A549 (cell line): Measurements from ENCODE around the gene ABCG8.

Source experiments
- CTCF ChIP-seq: fragments of >200 bp; sonication (Bioruptor Twin); formaldehyde crosslinking; IDR thresholded peaks from 3 replicates; pipeline ENCODE4 v1.5.1; 2016
- EP300 ChIP-seq, 2 experiments: fragments of >200 bp; sonication (Bioruptor Twin); formaldehyde crosslinking; IDR thresholded peaks; 2 replicates in 1 of 2; 3 replicates in 1 of 2; pipeline ENCODE4 v1.6.1; 2016 to 2017
- HMGXB4 ChIP-seq: fragments of 250-450 bp; sonication (Bioruptor Pico); IDR thresholded peaks from 2 replicates; pipeline ENCODE4 v1.5.0; 2021; ENCODE audit warnings: mild to moderate bottlenecking, moderate library complexity, borderline replicate concordance
- HOXA7 ChIP-seq: fragments of 250-450 bp; sonication (Bioruptor Pico); IDR thresholded peaks from 2 replicates; pipeline ENCODE4 v1.5.0; 2020; ENCODE audit warnings: mild to moderate bottlenecking, moderate library complexity
- JUNB ChIP-seq: fragments of >200 bp; sonication (Bioruptor Twin); formaldehyde crosslinking; IDR thresholded peaks from 2 replicates; pipeline ENCODE4 v1.6.1; 2016
- KDM1A ChIP-seq: fragments of 200-600 bp; sonication (generic); IDR thresholded peaks from 2 replicates; pipeline ENCODE4 v1.6.1; 2016; ENCODE audit warnings: low read depth, mild to moderate bottlenecking
- MAFK ChIP-seq: fragments of 450-650 bp; IDR thresholded peaks from 2 replicates; pipeline ENCODE4 v1.6.1; 2014; ENCODE audit not compliant: partially characterized antibody
- POLR2A ChIP-seq: IDR thresholded peaks from 2 replicates; pipeline ENCODE4 v1.6.1; 2012; ENCODE audit warnings: mild to moderate bottlenecking, low read length
- RAD21 ChIP-seq, 2 experiments: fragments of >200 bp in 1 of 2; sonication (Bioruptor Twin) in 1 of 2; formaldehyde crosslinking in 1 of 2; IDR thresholded peaks in 1 of 2; conservative IDR thresholded peaks in 1 of 2; 2 replicates in 1 of 2; 3 replicates in 1 of 2; pipeline ENCODE4 v1.6.1; 2012 to 2018; ENCODE audit warnings: inconsistent platforms in 1 of 2
- RCOR1 ChIP-seq: fragments of 150-350 bp; IDR thresholded peaks from 2 replicates; pipeline ENCODE4 v1.6.1; 2014; ENCODE audit warnings: antibody characterized with exemption, low read length, low read depth
- REST ChIP-seq: fragments of 200-600 bp; sonication (generic); IDR thresholded peaks from 2 replicates; pipeline ENCODE4 v1.6.1; 2016; ENCODE audit warnings: antibody characterized with exemption, mild to moderate bottlenecking, moderate library complexity
- USF2 ChIP-seq: fragments of 450-650 bp; IDR thresholded peaks from 2 replicates; pipeline ENCODE4 v1.6.1; 2014; ENCODE audit warnings: antibody characterized with exemption
- ZC3H11A ChIP-seq: fragments of 450-650 bp; IDR thresholded peaks from 2 replicates; pipeline ENCODE4 v1.6.1; 2014; ENCODE audit warnings: antibody characterized with exemption, mild to moderate bottlenecking
- ZFP36 ChIP-seq: fragments of 450-650 bp; IDR thresholded peaks from 2 replicates; pipeline ENCODE4 v1.6.1; 2014; ENCODE audit warnings: borderline replicate concordance; ENCODE audit not compliant: partially characterized antibody

GRCh38 chr2:43842866-43843226 lies 4.1 kb downstream of the ABCG8 start:
- TF ChIP-seq CTCF (no peak), RAD21 (conservative IDR thresholded peaks at IDR 0.05 in 1 of 2, IDR thresholded peaks at IDR 0.05 in 1 of 2) (no peak), ZFP36 (no peak), HOXA7 (CRISPR knock-in tag) (no peak), HMGXB4 (CRISPR knock-in tag) (no peak), POLR2A (no peak), REST (no peak), KDM1A (no peak), USF2 (no peak), RCOR1 (no peak), MAFK (no peak), JUNB (no peak), ZC3H11A (no peak), EP300 (IDR thresholded peaks at IDR 0.05) (no peak)
